Measurements from ENCODE around the gene FYB1.
A peak's percentile ranks its signal among the peaks of the same experiment; 100 is the strongest.

The FYB1 gene

DNA sequence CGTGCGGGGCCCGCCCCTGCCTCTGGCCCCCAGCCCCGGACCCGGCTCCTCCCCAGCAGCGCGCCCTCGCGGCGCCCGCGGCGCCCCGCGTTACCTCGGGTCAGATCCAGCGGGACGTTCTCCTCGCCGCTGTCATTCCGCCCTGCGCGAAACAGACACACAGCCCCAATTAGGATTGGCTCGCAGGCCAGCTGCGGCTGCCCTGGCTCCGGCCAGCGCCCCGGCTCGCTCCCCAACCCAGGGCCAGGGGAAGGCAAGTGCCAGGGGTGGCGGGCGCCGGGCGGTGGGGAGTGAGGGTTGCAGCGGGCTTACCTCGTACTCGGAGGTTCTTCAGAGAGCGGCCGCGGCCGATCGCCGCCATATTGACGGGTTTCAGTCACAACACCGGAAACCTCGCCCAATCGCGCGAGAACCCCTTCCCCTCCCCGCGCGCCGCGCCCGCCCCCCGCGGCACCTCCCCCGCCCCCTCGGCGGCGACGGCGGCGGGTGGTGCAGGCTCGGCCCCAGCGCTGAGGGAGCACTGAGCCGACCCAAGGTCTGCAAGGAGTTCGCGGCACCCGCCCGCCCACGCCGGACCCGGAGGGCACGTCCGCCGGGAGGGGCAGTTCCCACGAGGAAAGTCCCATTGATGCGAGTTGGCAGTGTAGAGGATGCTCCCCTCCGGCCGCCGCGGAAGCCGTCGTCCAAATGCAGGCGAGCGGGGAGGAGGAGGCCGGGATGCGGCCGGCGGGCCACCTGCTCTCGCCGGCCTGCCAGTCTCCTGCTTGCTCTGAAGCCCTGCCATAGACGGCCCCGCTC, 145.1 kb downstream of the FYB1 start, which contains the start of gene RICTOR:
RICTOR (minus strand) TSS at position 383 of the 798 bp plus-strand sequence; CDS start at position 361, 22 bp downstream.
- Mint-ChIP-seq H3K9me3 (no peaks in the 10 kb centered on the region), H3K27ac (peak within 1 kb of the TSS; percentile 97 to 99 (median 99)), H3K27me3 (ENCODE audit: low read depth) (peaks cover 27% of the 10 kb centered on the region), H3K4me1 (peaks cover 33% of the 10 kb centered on the region), H3K4me3 (peak within 1 kb of the TSS; percentile 93 to 100 (median 99)), H3K36me3 (ENCODE audit: low read depth) (peaks cover 11% of the 10 kb centered on the region)
- TF ChIP-seq CTCF (IDR thresholded peaks at IDR 0.05; ENCODE audit: unreplicated experiment in 3 of 3): no peak

GRCh38 chr5:39073767-39074016, 145.7 kb downstream of the FYB1 start:
- H3K9me3 Mint-ChIP-seq: no peaks in the 10 kb centered on the region

DNA sequence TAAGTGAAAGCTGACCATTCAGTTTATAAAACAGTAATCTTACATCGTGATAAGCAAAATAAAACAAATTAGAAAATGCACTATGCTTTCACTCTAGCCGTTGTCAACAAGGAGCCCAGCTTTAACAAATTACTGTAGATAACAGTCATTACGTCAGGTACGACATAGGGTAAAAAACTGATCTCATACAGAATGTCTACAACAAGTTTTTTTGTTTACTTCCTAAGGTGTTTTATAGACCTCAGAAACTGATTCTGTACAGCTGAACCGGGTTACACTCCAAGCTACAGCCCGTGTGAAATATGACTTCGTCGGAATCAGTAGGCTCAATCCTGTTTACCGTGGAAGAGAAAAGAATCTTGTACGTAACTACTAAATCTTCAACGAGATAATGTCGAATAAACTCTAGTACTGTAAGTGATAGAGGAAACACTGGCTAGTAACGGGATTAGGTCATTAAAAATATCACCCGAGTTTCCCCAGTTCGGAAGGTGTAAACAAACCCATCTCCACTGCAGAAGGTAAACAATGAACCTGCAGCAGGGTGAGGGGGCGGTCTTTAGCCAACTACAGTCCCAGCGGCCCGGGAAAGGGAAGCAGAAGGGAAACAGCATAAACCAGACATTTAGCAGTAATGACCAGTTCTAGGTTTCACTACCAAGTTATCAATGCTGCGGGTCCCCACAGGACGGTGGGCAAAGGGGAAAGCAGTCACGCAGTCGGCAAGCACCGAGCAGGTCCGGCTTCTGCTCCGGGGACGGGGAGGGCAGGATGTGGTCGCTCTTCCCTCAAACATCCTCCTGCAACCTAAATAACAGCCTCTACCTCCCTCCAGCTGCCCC, 146.2 kb downstream of the FYB1 start:
- Mint-ChIP-seq H3K27ac (peak overlapping the region; percentile 97 to 99 (median 99)), H3K9me3 (peaks cover 2% of the 10 kb centered on the region), H3K36me3 (ENCODE audit: low read depth) (peaks cover 20% of the 10 kb centered on the region), H3K27me3 (ENCODE audit: low read depth) (peaks cover 20% of the 10 kb centered on the region), H3K4me1 (peaks cover 33% of the 10 kb centered on the region), H3K4me3 (peak overlapping the region; percentile 93 to 98 (median 97))
- TF ChIP-seq CTCF (IDR thresholded peaks at IDR 0.05; ENCODE audit: unreplicated experiment in 3 of 3): no peak

More at GRCh38 chr5:39073767-39074016, 145.7 kb downstream of the FYB1 start:
- Mint-ChIP-seq H3K36me3 (ENCODE audit: low read depth) (peaks cover 15% of the 10 kb centered on the region), H3K4me1 (peaks cover 33% of the 10 kb centered on the region), H3K4me3 (peak overlapping the region; percentile 93 to 98 (median 97)), H3K27ac (peak overlapping the region; percentile 97 to 99 (median 99)), H3K27me3 (ENCODE audit: low read depth) (peaks cover 24% of the 10 kb centered on the region)
- TF ChIP-seq CTCF (IDR thresholded peaks at IDR 0.05; ENCODE audit: unreplicated experiment in 3 of 3): no peak

GRCh38 chr5:39068099-39068498, 151.3 kb downstream of the FYB1 start:
- no peak overlapping the region for H3K27ac Mint-ChIP-seq
- TF ChIP-seq CTCF (IDR thresholded peaks at IDR 0.05; ENCODE audit: unreplicated experiment in 3 of 3): no peak
- peaks cover 53% of the 10 kb centered on the region for H3K36me3 Mint-ChIP-seq (ENCODE audit: low read depth)
- H3K27me3 Mint-ChIP-seq (ENCODE audit: low read depth): no peaks in the 10 kb centered on the region
- no peak overlapping the region for H3K4me3 Mint-ChIP-seq
- peaks cover 28% of the 10 kb centered on the region for H3K4me1 Mint-ChIP-seq
- H3K9me3 Mint-ChIP-seq: peaks cover 19% of the 10 kb centered on the region

- Mint-ChIP-seq H3K4me3 (no peak overlapping the region), H3K27ac (no peak overlapping the region), H3K9me3 (peaks cover 19% of the 10 kb centered on the region), H3K4me1 (peaks cover 23% of the 10 kb centered on the region), H3K27me3 (ENCODE audit: low read depth) (no peaks in the 10 kb centered on the region), H3K36me3 (ENCODE audit: low read depth) (peaks cover 44% of the 10 kb centered on the region)
- TF ChIP-seq CTCF (IDR thresholded peaks at IDR 0.05; ENCODE audit: unreplicated experiment in 3 of 3): no peak
Measured at GRCh38 chr5:39064450-39064849, 154.9 kb downstream of the FYB1 start.

Data from nephron (organoid).